GM19438 (cell line): ENCODE data around the gene ARMC8.
"Not testable (repeated sequence)": the region's sequence is repeated elsewhere in the genome, so short reads cannot be mapped to it uniquely, and the experiment has no call there.

Source experiments
- ATAC-seq: cut with Tn5 transposase; IDR thresholded peaks from one replicate; pipeline ENCODE4 v1.9.1; 2021; ENCODE audit warnings: low read depth; ENCODE audit not compliant: unreplicated experiment

The ARMC8 gene, protein sequence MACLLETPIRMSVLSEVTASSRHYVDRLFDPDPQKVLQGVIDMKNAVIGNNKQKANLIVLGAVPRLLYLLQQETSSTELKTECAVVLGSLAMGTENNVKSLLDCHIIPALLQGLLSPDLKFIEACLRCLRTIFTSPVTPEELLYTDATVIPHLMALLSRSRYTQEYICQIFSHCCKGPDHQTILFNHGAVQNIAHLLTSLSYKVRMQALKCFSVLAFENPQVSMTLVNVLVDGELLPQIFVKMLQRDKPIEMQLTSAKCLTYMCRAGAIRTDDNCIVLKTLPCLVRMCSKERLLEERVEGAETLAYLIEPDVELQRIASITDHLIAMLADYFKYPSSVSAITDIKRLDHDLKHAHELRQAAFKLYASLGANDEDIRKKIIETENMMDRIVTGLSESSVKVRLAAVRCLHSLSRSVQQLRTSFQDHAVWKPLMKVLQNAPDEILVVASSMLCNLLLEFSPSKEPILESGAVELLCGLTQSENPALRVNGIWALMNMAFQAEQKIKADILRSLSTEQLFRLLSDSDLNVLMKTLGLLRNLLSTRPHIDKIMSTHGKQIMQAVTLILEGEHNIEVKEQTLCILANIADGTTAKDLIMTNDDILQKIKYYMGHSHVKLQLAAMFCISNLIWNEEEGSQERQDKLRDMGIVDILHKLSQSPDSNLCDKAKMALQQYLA

DNA sequence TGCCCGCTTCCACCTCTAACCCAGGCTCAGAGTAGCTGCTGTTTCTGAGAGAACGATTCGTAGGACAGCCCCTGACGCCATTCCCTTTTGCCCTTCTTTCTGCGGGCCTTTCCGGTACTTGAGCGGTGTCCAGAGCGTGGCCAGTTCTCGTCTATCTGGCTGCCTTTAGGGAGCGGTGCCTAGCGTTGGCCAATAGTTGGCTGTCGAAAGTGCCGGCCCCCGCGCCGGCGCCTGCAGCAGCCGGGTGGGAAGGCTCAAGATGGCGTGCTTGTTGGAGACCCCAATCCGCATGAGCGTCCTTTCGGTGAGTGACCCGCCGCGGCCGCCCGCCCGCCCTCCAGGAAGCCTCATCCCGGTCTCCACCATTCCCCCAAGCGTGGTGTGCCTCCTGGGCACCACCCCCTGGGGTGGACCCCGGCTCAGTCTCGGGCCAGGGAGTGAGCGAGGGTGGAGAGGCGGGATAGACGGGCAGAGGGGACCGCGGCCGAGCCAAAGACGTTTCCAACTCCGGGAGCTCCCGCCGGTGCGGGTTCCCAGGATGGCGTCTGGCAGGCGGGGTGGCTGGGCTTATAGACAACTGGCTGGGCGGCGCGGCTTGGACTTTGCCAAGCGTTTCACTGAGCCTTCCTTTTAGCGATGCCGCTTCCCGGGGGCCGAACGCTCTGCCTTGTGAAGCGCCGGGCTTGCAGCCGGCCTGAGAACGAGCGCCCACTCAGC, at the start of gene ARMC8:
TSS of gene ARMC8 (plus strand) at position 6 of the 717 bp plus-strand sequence. CDS start at position 260, 254 bp downstream.
- peak; percentile 56 for ATAC-seq

DNA sequence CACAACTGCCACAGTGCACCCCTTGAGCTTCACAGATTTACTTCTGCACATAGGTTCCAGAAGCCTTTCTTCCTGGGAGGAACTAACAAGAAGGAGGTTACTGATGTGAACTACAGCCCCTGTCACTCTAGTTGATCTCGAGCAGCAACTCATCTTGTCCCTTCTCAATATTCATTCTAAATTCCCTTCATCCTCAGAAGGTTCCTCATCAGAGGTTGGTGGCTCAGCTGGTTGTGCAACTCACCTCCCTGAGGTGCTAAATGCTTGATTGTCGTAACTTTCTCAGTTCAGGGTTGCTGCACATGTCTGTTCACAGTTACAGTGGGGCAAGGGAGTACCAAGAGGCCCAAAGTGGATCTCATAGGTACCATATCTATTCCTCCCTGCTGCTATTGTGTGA, 49.2 kb upstream of the ARMC8 start:
- no peak for ATAC-seq

GRCh38 chr3:138139691-138140090, 47.4 kb upstream of the ARMC8 start:
- ATAC-seq: no peak

DNA sequence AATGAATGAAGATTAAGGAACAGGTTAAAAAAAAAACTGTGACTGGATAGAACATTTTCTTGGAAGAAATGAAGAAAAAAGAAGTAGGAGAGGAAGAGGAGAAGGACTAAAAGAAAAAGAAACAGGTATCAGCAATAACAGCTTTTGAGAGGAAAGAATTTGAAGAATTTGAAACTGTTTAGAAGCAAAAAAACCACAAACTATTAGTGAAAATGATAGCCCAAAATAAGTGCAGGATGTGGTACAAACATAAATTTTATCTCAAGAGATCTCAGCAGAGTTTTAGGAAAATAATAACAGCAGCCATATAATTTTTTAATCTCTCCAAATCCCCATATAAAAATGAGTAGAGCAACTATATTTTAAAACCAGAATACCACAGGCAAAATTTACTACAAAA, 46.2 kb upstream of the ARMC8 start:
- ATAC-seq: no peak

- ATAC-seq: not testable (repeated sequence)
Measured at GRCh38 chr3:138142181-138142580, 44.9 kb upstream of the ARMC8 start.

DNA sequence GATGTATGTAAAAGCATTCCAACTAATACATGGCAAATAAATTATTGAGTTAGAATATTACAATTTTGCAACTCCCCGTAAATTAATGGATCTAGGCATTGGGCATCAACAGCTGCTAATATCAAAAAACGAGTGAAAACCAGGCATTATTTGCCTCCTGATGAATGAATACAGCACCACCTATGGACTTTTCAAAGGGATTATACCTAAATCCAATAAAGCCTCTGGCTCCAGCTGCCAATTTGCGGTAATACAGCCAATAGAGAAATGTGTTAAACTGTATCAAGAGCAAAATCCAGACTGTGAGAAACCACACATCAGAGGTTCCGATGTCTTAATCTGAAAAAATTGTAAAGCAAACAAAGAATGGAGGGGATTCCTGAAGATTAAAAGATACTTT, 38.6 kb upstream of the ARMC8 start:
- no peak for ATAC-seq

- ATAC-seq: no peak
Measured at GRCh38 chr3:138154534-138154933, 32.6 kb upstream of the ARMC8 start.

DNA sequence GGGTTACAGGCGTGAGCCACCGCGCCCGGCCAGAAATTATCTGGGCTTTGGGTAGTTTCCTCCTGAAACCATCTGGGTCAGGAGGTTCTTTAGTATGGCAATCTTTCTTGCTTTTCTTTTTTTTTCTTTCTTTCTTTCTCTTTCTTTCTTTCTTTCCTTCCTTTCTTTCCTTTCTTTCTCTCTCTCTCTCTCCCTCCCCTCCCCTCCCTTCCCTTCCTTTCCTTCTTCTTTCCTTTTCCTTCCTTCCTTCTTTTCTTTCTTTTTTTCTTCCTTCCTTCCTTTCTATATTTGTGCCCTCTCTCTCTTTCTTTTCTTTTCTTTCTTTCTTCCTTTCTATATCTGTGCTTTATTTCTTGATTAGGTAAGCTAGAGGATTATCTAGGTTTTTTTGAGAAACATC, 29.4 kb upstream of the ARMC8 start:
- no peak for ATAC-seq

DNA sequence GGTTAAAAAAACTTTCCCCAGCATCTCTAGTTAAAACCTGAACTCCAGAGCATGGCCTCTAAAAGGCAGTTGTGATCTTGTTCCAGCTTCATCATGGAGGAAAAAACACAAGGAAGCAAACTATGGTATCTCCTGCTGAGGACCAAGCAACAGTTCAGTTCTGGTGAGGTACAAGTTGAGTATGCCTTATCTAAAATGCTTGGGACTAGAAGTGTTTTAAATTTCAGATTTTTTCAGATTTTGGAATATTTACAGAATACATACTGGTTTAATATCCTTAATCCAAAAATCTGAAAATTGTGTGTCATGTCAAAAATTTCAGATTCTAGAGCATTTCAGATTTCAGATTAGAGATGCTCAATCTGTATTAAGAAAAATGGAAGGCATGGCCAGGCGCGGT, 22.0 kb upstream of the ARMC8 start:
- no peak for ATAC-seq

DNA sequence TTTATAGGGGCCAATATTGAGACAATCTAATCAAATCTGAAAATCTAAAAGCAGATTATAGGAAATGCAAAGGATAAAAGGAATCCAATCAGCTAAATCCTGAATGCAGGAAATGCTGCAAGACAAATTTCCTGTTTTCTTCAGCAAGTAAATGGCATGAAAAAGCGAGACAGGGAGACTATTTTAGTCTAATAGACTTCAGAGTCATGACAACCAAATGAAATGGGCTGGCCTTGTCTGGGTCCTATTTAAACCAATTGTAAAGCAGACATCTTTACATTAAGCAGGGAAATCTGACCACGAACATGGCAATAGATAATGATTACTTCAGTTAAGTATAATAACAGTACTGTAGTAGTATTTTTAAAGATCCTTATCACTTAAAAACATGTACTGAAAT, 14.5 kb upstream of the ARMC8 start:
- ATAC-seq: no peak

GRCh38 chr3:138173769-138174420, 13.2 kb upstream of the ARMC8 start:
- ATAC-seq: no peak

DNA sequence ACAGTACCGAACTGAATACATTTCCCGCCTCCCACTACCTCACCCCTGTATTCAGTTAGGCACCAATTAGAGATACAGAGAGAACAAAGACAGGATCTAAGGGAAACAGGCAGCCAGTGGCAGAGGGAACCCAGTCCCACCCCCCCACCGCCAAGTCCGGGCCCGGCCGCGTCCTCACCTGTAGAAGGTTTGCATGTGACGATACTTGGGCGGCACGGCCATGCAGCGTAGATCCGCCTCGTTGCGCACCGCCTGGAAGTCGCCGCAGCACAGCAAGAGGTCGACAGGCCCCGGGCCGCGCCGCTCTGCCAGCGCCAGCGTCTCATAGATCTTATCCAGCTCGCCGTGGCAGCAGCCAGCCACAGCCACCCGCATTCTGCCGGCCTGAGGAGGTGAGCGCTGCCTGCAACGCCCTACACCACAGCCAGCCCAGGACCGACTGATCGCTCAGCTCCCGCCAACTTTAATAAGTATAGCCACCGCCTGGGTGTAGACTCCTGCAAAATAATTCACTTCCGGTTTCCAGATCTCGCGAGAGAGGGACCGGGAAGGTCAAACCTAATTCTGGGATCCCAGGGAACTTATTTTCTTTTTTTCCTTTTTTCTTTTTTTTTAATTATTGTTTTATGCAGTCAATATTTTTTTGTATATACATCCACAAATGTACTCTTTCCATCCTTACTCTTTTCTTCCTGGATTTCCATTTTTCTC, 12.5 kb upstream of the ARMC8 start, which contains the start of gene DBR1:
TSS of gene DBR1 (minus strand) at position 501 of the 711 bp plus-strand sequence. CDS start at position 375, 126 bp downstream.
- ATAC-seq: peak; percentile 93

DNA sequence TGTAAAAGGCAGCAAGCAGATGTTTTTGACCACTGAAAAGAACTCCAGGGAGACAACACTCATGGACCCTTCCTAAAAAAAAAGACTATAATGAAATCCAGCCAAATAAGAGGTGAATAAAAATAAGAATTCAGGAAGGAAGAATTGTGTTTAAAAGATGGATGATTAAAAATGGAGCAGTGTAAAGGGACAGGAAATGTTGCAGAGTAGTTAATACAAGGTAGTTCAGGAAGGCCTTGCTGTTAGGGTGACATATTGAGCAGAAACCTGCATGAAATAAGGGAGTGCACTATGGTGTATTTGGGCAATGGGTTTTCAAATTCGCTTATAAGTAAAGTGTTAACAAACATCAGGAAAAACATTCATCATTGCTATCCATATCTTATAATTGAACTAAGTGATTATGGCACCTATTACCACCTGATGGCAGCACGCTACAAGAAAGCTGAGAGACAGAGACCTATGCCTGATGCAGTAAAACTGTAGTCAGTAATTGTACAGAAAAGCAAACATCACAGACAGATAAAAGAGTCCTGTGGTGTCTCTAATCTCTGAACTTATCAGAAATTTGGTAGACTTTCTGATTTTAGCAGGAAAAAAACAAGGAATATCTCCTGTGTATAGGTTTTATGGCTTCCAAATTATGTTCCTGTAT, 6.6 kb upstream of the ARMC8 start:
- no peak for ATAC-seq

GRCh38 chr3:138184994-138185393, 2.1 kb upstream of the ARMC8 start:
- ATAC-seq: no peak

GRCh38 chr3:138186221-138186620, 880 bp upstream of the ARMC8 start:
- ATAC-seq: no peak

DNA sequence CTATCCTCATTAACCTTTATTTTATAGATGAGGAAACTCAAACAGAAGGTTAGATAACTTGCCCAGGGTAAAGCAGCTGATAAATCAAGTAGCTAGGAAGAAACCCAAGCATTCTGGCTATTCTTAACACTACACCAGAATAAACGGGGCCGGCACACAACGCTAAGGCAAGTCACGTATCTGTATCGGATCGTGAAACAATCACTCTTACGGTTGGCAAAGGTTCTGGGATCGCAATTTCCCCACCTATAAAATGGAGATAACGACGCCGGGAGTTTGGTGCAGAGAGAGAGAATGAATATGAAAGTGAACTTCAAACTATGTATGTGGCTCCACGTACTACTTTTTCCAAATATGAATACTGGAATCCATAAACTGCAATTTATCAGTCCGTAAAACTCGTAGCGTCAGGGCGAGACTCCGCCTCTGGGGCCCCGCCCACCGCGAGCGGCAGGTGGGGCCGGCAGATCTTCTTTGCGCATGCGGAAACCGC, 252 bp upstream of the ARMC8 start:
- ATAC-seq: peak; percentile 95

- ATAC-seq: no peak
Measured at GRCh38 chr3:138188013-138188730, 1.1 kb downstream of the ARMC8 start.

- ATAC-seq: no peak
Measured at GRCh38 chr3:138195481-138195880, 8.4 kb downstream of the ARMC8 start.

DNA sequence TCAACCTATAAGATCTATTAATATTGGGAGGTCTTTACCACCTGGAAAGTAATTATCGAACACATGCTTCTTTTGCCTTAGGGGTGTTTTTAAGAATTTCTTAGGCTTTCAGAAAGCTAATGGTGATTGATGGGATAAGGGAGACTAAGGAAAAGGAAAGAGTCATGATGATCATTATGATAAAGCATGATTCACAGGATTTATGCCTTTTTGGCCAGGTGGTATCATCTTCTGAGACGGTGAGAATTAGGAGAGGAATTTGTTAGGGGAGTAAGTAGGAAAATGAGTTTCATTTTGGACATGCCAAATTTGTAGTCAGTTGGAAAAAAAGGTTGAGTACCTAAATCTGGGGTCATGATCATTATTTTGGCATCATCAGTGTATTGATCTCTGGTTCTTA, 8.9 kb downstream of the ARMC8 start:
- no peak for ATAC-seq
